Heart left ventricle (tissue), 13 donors: ENCODE measurements around the gene SOD1.

Source experiments
- POLR2A ChIP-seq, 2 donors: fragments of 450-650 bp; IDR thresholded peaks; one replicate each; pipeline ENCODE4 v1.6.1; 2017; ENCODE audit warnings: antibody characterized with exemption in 2 of 2, mild to moderate bottlenecking in 2 of 2, moderate library complexity in 2 of 2
- TF ChIP-seq, protein P1 (sequence below), 12 donors: fragments of 200-600 bp; sonication (generic) in 4 of 12; IDR thresholded peaks; one replicate each; pipeline versions ENCODE4 v1.5.0 to v1.8.0; 2018 to 2022; ENCODE audit warnings: antibody characterized with exemption in 12 of 12, mild to moderate bottlenecking in 5 of 12
- donor health status: ischemic (EF 13 %, LVEDD 7.1; RV severe dilation, severe dysfunction).
- donor health status: DM: no; HTN: yes; CAD: no.
- donor health status: DM: no; HTN: no; CAD: no.
- donor health status: ischemic (EF 25% LVEDD 6.9; RV normal size, moderate dysfunction).
- donor health status: ischemic (EF 25% LVEDD 5.7; RV mildly dilated, moderate dysfunction).
- donor health status: ischemic (EF 35%, LVEDD 5.7; RV mildly dilated, moderate dysfunction).
- donor health status: nonischemic (EF 11% LVEDD 7.7; RV severe dilation, severe dysfunction).
- donor health status: DM: yes; HTN: yes; CAD: no.
- donor health status: PGD.
- donor health status: ischemic (EF 29% LVEDD 5.4; RV normal size, mild dysfunction).
- donor health status: nonischemic (EF 23%, LVEDD 6.1; RV moderate dilation, normal function).

DNA sequence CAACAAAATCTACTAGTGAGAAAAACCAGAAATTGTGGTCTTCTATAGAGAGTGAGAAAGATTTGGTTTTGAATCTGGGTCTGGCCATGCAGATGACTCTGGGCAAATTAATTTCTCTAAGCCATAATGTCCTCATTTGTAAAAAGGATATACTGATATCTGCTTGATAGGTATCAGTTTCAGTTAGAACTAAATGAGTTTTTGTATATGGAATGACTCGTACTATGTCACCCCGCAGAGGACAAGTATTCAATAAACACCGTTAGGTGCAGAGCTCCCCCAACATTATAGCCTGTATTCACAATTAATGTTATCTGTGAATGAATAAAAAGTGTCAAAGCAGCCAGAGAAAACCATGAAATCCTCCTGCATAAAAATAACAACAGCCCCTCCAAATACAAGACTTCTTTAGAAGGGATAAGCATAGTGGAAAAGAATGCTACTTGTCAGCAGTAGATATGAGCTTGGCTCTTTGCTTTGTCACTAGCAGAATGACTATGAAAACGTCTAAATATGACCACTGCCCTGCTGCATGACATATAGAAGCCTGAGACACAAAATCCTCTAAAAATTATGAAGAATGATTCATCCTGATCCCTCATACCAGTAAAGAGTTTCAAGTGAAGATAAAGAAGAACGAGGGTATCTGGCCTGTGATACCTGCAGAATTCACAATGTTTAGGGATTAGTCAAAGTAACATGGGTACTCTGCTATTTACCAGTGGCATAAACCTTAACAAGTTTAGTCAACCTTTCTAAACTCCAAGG, 54.7 kb downstream of the SOD1 start:
- TF ChIP-seq, protein P1, sequence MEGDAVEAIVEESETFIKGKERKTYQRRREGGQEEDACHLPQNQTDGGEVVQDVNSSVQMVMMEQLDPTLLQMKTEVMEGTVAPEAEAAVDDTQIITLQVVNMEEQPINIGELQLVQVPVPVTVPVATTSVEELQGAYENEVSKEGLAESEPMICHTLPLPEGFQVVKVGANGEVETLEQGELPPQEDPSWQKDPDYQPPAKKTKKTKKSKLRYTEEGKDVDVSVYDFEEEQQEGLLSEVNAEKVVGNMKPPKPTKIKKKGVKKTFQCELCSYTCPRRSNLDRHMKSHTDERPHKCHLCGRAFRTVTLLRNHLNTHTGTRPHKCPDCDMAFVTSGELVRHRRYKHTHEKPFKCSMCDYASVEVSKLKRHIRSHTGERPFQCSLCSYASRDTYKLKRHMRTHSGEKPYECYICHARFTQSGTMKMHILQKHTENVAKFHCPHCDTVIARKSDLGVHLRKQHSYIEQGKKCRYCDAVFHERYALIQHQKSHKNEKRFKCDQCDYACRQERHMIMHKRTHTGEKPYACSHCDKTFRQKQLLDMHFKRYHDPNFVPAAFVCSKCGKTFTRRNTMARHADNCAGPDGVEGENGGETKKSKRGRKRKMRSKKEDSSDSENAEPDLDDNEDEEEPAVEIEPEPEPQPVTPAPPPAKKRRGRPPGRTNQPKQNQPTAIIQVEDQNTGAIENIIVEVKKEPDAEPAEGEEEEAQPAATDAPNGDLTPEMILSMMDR (IDR thresholded peaks at IDR 0.05) = no peak
- TF ChIP-seq POLR2A (IDR thresholded peaks at IDR 0.05) = no peak
